BE2C (cell line): ENCODE results near the gene CXCL14. TPM values are rescaled to one million over a fixed set of nuclear protein-coding genes. Genes with fewer than 3 reads are reported as not detected.

Experiments
- DNase-seq: peaks from one replicate; pipeline ENCODE4 v3.0.0-alpha.2; 2020
- H3K27me3 ChIP-seq: fragments of 250-450 bp; sonication (Bioruptor Pico); 2 replicates; pipeline ENCODE4 v1.5.1; 2020; ENCODE audit warnings: mild to moderate bottlenecking
- H3K36me3 ChIP-seq: fragments of 250-450 bp; sonication (Bioruptor Pico); 2 replicates; pipeline ENCODE4 v1.5.1; 2020; ENCODE audit warnings: mild to moderate bottlenecking
- H3K4me1 ChIP-seq: fragments of 250-450 bp; sonication (Bioruptor Pico); 2 replicates; pipeline ENCODE4 v1.5.1; 2020
- H3K4me3 ChIP-seq: 2 replicates; pipeline ENCODE4 v1.5.1; 2011; ENCODE audit warnings: low read depth, low read length
- H3K9me3 ChIP-seq: fragments of 250-450 bp; sonication (Bioruptor Pico); 2 replicates; pipeline ENCODE4 v1.5.1; 2020
- polyA plus RNA-seq: library from polyadenylated mRNA; unstranded; fragments of >200 nt; gene quantifications from one replicate; pipeline ENCODE4 v1.2.1, GENCODE V29; 2012; ENCODE audit warnings: low read depth, missing spikeins; ENCODE audit not compliant: insufficient read length, insufficient read depth
- TF ChIP-seq, protein P1 (sequence below): IDR thresholded peaks from 2 replicates; pipeline ENCODE4 v1.5.1; 2012; ENCODE audit warnings: mild to moderate bottlenecking, low read depth, low read length

CXCL14 gene, protein sequence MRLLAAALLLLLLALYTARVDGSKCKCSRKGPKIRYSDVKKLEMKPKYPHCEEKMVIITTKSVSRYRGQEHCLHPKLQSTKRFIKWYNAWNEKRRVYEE
- not detected for polyA plus RNA-seq

DNA sequence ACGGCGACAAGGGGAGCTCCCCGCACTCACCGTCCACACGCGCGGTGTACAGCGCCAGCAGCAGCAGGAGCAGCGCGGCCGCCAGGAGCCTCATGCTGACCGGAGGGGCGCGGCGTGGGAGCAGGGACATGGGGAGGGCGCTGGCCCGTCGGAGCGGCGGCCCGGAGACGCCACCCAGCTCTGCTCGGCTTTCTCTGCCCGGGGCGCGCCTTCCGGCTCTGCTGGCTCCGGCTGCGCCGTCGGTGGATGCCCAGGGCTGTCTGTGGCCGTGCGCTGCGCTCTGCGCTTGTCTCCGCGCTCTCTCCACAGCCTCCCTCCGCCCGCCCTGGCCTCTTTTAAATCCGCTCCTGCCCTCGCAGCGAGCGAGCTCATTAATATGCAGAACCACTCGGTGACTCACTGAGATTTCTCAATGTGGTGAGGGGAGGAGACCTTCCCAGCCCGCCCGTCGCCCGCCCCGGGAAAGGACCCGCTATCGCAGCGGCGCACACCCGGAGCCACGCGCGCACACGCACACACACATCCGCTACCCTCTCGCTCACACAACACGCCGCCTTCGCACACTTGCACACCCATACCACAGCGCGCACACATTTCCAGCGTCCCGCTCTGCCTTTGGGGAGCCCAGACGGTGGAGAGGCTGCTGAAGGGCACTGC lies at the start of gene CXCL14:
CXCL14 (minus strand) TSS at position 307 of the 657 bp plus-strand sequence; CDS start at position 94, 213 bp downstream.
- Histone ChIP-seq H3K9me3 (no peaks in the 10 kb centered on the region), H3K4me1 (no peaks in the 10 kb centered on the region), H3K36me3 (no peaks in the 10 kb centered on the region), H3K27me3 (peaks cover 32% of the 10 kb centered on the region), H3K4me3 (no peak within 1 kb of the TSS)
- no peak for DNase-seq
- TF ChIP-seq, protein P1, sequence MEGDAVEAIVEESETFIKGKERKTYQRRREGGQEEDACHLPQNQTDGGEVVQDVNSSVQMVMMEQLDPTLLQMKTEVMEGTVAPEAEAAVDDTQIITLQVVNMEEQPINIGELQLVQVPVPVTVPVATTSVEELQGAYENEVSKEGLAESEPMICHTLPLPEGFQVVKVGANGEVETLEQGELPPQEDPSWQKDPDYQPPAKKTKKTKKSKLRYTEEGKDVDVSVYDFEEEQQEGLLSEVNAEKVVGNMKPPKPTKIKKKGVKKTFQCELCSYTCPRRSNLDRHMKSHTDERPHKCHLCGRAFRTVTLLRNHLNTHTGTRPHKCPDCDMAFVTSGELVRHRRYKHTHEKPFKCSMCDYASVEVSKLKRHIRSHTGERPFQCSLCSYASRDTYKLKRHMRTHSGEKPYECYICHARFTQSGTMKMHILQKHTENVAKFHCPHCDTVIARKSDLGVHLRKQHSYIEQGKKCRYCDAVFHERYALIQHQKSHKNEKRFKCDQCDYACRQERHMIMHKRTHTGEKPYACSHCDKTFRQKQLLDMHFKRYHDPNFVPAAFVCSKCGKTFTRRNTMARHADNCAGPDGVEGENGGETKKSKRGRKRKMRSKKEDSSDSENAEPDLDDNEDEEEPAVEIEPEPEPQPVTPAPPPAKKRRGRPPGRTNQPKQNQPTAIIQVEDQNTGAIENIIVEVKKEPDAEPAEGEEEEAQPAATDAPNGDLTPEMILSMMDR = no peak

DNA sequence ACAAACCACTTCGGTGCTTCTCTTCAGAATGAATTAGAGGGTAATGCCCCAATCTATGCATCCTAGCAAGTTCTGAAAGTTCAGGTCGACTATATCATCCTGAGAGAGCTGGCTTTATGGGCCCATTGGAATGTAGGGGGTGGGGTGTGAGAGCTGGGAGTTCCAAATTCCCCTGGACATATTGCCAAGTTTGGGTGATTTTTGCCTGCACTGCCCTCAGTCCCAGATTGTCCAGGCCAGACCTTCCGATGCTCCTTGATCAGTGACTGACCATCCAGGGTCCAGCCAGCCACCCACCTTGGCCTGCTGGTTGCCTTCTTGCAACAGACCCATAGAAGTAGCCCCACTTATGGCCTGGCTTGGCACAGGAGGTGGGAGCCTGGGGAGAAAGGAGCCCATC lies 47.8 kb upstream of the CXCL14 start:
- TF ChIP-seq, protein P1 = no peak
- no peaks in the 10 kb centered on the region for H3K4me1 ChIP-seq
- no peak overlapping the region for H3K4me3 ChIP-seq
- no peaks in the 10 kb centered on the region for H3K27me3 ChIP-seq
- no peaks in the 10 kb centered on the region for H3K36me3 ChIP-seq
- H3K9me3 ChIP-seq = no peaks in the 10 kb centered on the region
- DNase-seq = no peak

DNA sequence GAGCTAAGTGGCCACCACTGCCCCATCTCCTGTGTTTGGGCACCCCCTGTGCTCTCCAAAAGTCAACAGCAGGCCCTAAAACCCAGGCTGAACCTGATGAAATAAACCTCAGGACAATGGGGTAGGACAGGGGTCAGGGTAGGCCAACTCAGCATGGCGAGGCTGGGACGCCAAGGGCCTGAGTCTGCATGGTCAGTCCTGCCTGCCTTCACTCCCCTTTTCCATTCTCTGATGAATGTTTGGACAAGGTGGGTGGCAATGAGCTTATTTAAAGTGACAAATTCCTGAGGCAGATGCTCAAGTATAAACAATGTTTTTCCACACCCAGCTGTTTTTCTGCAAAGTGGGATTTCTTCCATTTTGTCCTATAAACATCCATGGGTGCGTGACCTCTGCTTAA lies 47.2 kb upstream of the CXCL14 start:
- H3K9me3 ChIP-seq = no peaks in the 10 kb centered on the region
- no peaks in the 10 kb centered on the region for H3K4me1 ChIP-seq
- TF ChIP-seq, protein P1 = no peak
- H3K4me3 ChIP-seq = no peak overlapping the region
- no peak for DNase-seq
- no peaks in the 10 kb centered on the region for H3K36me3 ChIP-seq
- no peaks in the 10 kb centered on the region for H3K27me3 ChIP-seq

DNA sequence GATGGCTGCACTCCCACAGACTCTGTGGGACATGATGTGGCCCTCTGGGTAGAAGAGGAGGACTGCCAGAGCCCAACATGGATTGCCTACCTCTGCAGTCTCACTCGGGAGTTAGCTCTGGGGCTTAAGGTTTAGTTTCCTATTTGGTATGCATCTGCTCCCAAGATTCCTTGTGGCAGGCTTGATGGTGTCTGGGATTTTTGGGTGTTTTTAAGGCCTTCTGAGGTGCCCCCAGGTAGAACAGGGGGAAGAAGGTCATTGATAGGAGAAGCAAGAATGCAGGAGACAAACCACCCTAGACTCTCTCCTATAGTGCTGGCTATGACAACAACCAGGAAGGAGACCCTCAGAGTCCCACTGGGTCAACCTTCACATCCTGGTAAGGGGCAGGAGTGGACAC lies 46.7 kb upstream of the CXCL14 start:
- TF ChIP-seq, protein P1 = no peak
- Histone ChIP-seq H3K36me3 (no peaks in the 10 kb centered on the region), H3K9me3 (no peaks in the 10 kb centered on the region), H3K4me3 (no peak overlapping the region), H3K4me1 (no peaks in the 10 kb centered on the region), H3K27me3 (no peaks in the 10 kb centered on the region)
- DNase-seq = no peak

GRCh38 chr5:135625061-135625460 lies 46.3 kb upstream of the CXCL14 start:
- Histone ChIP-seq H3K4me1 (no peaks in the 10 kb centered on the region), H3K27me3 (no peaks in the 10 kb centered on the region), H3K4me3 (no peak overlapping the region), H3K9me3 (no peaks in the 10 kb centered on the region), H3K36me3 (no peaks in the 10 kb centered on the region)
- TF ChIP-seq, protein P1 = no peak
- DNase-seq = no peak

GRCh38 chr5:135623186-135623715 lies 44.5 kb upstream of the CXCL14 start:
- Histone ChIP-seq H3K4me3 (no peak overlapping the region), H3K36me3 (no peaks in the 10 kb centered on the region), H3K4me1 (no peaks in the 10 kb centered on the region), H3K27me3 (no peaks in the 10 kb centered on the region), H3K9me3 (no peaks in the 10 kb centered on the region)
- DNase-seq = no peak
- TF ChIP-seq, protein P1 = no peak
